Measurements from ENCODE around the gene BTG4.

Gene BTG4

GRCh38 chr11:111537336-111537860, 25.2 kb upstream of the BTG4 start:
- peaks cover 29 to 35% of the 10 kb centered on the region in 2 donors for H3K27me3 ChIP-seq (ENCODE audit: control insufficient read depth in 2 of 2, insufficient read depth in 2 of 2, low read length in 2 of 2)
- no peaks in the 10 kb centered on the region for H3K36me3 ChIP-seq (ENCODE audit: control insufficient read depth in 2 of 2, insufficient read depth in 2 of 2, low read length in 2 of 2)
- no peak overlapping the region for H3K4me3 ChIP-seq (ENCODE audit: low read length in 2 of 2)

GRCh38 chr11:111535281-111535680, 23.1 kb upstream of the BTG4 start:
- H3K27ac ChIP-seq (ENCODE audit: low read depth in 2 of 2, low read length in 2 of 2), result no peak overlapping the region
- no peak overlapping the region for H3K9ac ChIP-seq (ENCODE audit: low read depth in 1 of 2, low read length in 2 of 2)
- H3K4me1 ChIP-seq (ENCODE audit: control insufficient read depth in 2 of 2, insufficient read depth in 2 of 2, low read length in 2 of 2), result no peaks in the 10 kb centered on the region
- H3K27me3 ChIP-seq (ENCODE audit: control insufficient read depth in 2 of 2, insufficient read depth in 2 of 2, low read length in 2 of 2), result peaks cover 13 to 25% of the 10 kb centered on the region in 2 donors
- no peak overlapping the region for H3K4me3 ChIP-seq (ENCODE audit: low read length in 2 of 2)
- no peaks in the 10 kb centered on the region for H3K36me3 ChIP-seq (ENCODE audit: control insufficient read depth in 2 of 2, insufficient read depth in 2 of 2, low read length in 2 of 2)
- no peaks in the 10 kb centered on the region for H3K9me3 ChIP-seq (ENCODE audit: control insufficient read depth in 2 of 2, low read length in 2 of 2)

More at GRCh38 chr11:111537336-111537860, 25.2 kb upstream of the BTG4 start:
- H3K27ac ChIP-seq (ENCODE audit: low read depth in 2 of 2, low read length in 2 of 2), result no peak overlapping the region
- peaks cover 0 to 2% of the 10 kb centered on the region in 2 donors for H3K4me1 ChIP-seq (ENCODE audit: control insufficient read depth in 2 of 2, insufficient read depth in 2 of 2, low read length in 2 of 2)
- no peaks in the 10 kb centered on the region for H3K9me3 ChIP-seq (ENCODE audit: control insufficient read depth in 2 of 2, low read length in 2 of 2)
- H3K9ac ChIP-seq (ENCODE audit: low read depth in 1 of 2, low read length in 2 of 2), result no peak overlapping the region

GRCh38 chr11:111532365-111532709, 20.2 kb upstream of the BTG4 start:
- peaks cover 2 to 8% of the 10 kb centered on the region in 2 donors for H3K27me3 ChIP-seq (ENCODE audit: control insufficient read depth in 2 of 2, insufficient read depth in 2 of 2, low read length in 2 of 2)
- H3K9me3 ChIP-seq (ENCODE audit: control insufficient read depth in 2 of 2, low read length in 2 of 2), result no peaks in the 10 kb centered on the region
- H3K27ac ChIP-seq (ENCODE audit: low read depth in 2 of 2, low read length in 2 of 2), result no peak overlapping the region
- no peak overlapping the region for H3K4me3 ChIP-seq (ENCODE audit: low read length in 2 of 2)
- H3K36me3 ChIP-seq (ENCODE audit: control insufficient read depth in 2 of 2, insufficient read depth in 2 of 2, low read length in 2 of 2), result no peaks in the 10 kb centered on the region
- H3K4me1 ChIP-seq (ENCODE audit: control insufficient read depth in 2 of 2, insufficient read depth in 2 of 2, low read length in 2 of 2), result no peaks in the 10 kb centered on the region
- H3K9ac ChIP-seq (ENCODE audit: low read depth in 1 of 2, low read length in 2 of 2), result no peak overlapping the region

- no peak overlapping the region for H3K9ac ChIP-seq (ENCODE audit: low read depth in 1 of 2, low read length in 2 of 2)
- H3K36me3 ChIP-seq (ENCODE audit: control insufficient read depth in 2 of 2, insufficient read depth in 2 of 2, low read length in 2 of 2), result no peaks in the 10 kb centered on the region
- H3K27ac ChIP-seq (ENCODE audit: low read depth in 2 of 2, low read length in 2 of 2), result no peak overlapping the region
- H3K27me3 ChIP-seq (ENCODE audit: control insufficient read depth in 2 of 2, insufficient read depth in 2 of 2, low read length in 2 of 2), result peaks cover 2 to 8% of the 10 kb centered on the region in 2 donors
- no peaks in the 10 kb centered on the region for H3K4me1 ChIP-seq (ENCODE audit: control insufficient read depth in 2 of 2, insufficient read depth in 2 of 2, low read length in 2 of 2)
- no peak overlapping the region for H3K4me3 ChIP-seq (ENCODE audit: low read length in 2 of 2)
- no peaks in the 10 kb centered on the region for H3K9me3 ChIP-seq (ENCODE audit: control insufficient read depth in 2 of 2, low read length in 2 of 2)
Measured at GRCh38 chr11:111531687-111532364, 19.6 kb upstream of the BTG4 start.

GRCh38 chr11:111531136-111531535, 18.9 kb upstream of the BTG4 start:
- Histone ChIP-seq H3K4me1 (ENCODE audit: control insufficient read depth in 2 of 2, insufficient read depth in 2 of 2, low read length in 2 of 2) (no peaks in the 10 kb centered on the region), H3K27me3 (ENCODE audit: control insufficient read depth in 2 of 2, insufficient read depth in 2 of 2, low read length in 2 of 2) (peaks cover 0 to 8% of the 10 kb centered on the region in 2 donors), H3K9me3 (ENCODE audit: control insufficient read depth in 2 of 2, low read length in 2 of 2) (no peaks in the 10 kb centered on the region), H3K36me3 (ENCODE audit: control insufficient read depth in 2 of 2, insufficient read depth in 2 of 2, low read length in 2 of 2) (no peaks in the 10 kb centered on the region), H3K4me3 (ENCODE audit: low read length in 2 of 2) (no peak overlapping the region), H3K9ac (ENCODE audit: low read depth in 1 of 2, low read length in 2 of 2) (no peak overlapping the region), H3K27ac (ENCODE audit: low read depth in 2 of 2, low read length in 2 of 2) (no peak overlapping the region)

- H3K9me3 ChIP-seq (ENCODE audit: control insufficient read depth in 2 of 2, low read length in 2 of 2), result no peaks in the 10 kb centered on the region
- no peak overlapping the region for H3K9ac ChIP-seq (ENCODE audit: low read depth in 1 of 2, low read length in 2 of 2)
- H3K36me3 ChIP-seq (ENCODE audit: control insufficient read depth in 2 of 2, insufficient read depth in 2 of 2, low read length in 2 of 2), result no peaks in the 10 kb centered on the region
- H3K27ac ChIP-seq (ENCODE audit: low read depth in 2 of 2, low read length in 2 of 2), result no peak overlapping the region
- H3K4me1 ChIP-seq (ENCODE audit: control insufficient read depth in 2 of 2, insufficient read depth in 2 of 2, low read length in 2 of 2), result no peaks in the 10 kb centered on the region
- H3K4me3 ChIP-seq (ENCODE audit: low read length in 2 of 2), result no peak overlapping the region
- H3K27me3 ChIP-seq (ENCODE audit: control insufficient read depth in 2 of 2, insufficient read depth in 2 of 2, low read length in 2 of 2), result peaks cover 0 to 4% of the 10 kb centered on the region in 2 donors
Measured at GRCh38 chr11:111530091-111530490, 17.9 kb upstream of the BTG4 start.

GRCh38 chr11:111528557-111528956, 16.4 kb upstream of the BTG4 start:
- peaks cover 0 to 2% of the 10 kb centered on the region in 2 donors for H3K27me3 ChIP-seq (ENCODE audit: control insufficient read depth in 2 of 2, insufficient read depth in 2 of 2, low read length in 2 of 2)
- H3K9me3 ChIP-seq (ENCODE audit: control insufficient read depth in 2 of 2, low read length in 2 of 2), result no peaks in the 10 kb centered on the region

GRCh38 chr11:111527279-111527678, 15.1 kb upstream of the BTG4 start:
- H3K36me3 ChIP-seq (ENCODE audit: control insufficient read depth in 2 of 2, insufficient read depth in 2 of 2, low read length in 2 of 2), result no peaks in the 10 kb centered on the region
- no peaks in the 10 kb centered on the region for H3K9me3 ChIP-seq (ENCODE audit: control insufficient read depth in 2 of 2, low read length in 2 of 2)
- no peak overlapping the region for H3K27ac ChIP-seq (ENCODE audit: low read depth in 2 of 2, low read length in 2 of 2)
- H3K27me3 ChIP-seq (ENCODE audit: control insufficient read depth in 2 of 2, insufficient read depth in 2 of 2, low read length in 2 of 2), result peaks cover 0 to 2% of the 10 kb centered on the region in 2 donors
- no peak overlapping the region for H3K9ac ChIP-seq (ENCODE audit: low read depth in 1 of 2, low read length in 2 of 2)
- no peak overlapping the region for H3K4me3 ChIP-seq (ENCODE audit: low read length in 2 of 2)
- H3K4me1 ChIP-seq (ENCODE audit: control insufficient read depth in 2 of 2, insufficient read depth in 2 of 2, low read length in 2 of 2), result no peaks in the 10 kb centered on the region

More at GRCh38 chr11:111528557-111528956, 16.4 kb upstream of the BTG4 start:
- Histone ChIP-seq H3K4me3 (ENCODE audit: low read length in 2 of 2) (no peak overlapping the region), H3K27ac (ENCODE audit: low read depth in 2 of 2, low read length in 2 of 2) (no peak overlapping the region), H3K4me1 (ENCODE audit: control insufficient read depth in 2 of 2, insufficient read depth in 2 of 2, low read length in 2 of 2) (no peaks in the 10 kb centered on the region), H3K36me3 (ENCODE audit: control insufficient read depth in 2 of 2, insufficient read depth in 2 of 2, low read length in 2 of 2) (no peaks in the 10 kb centered on the region), H3K9ac (ENCODE audit: low read depth in 1 of 2, low read length in 2 of 2) (no peak overlapping the region)

- H3K9me3 ChIP-seq (ENCODE audit: control insufficient read depth in 2 of 2, low read length in 2 of 2), result no peaks in the 10 kb centered on the region
- H3K36me3 ChIP-seq (ENCODE audit: control insufficient read depth in 2 of 2, insufficient read depth in 2 of 2, low read length in 2 of 2), result no peaks in the 10 kb centered on the region
Measured at GRCh38 chr11:111526501-111526900, 14.3 kb upstream of the BTG4 start.

GRCh38 chr11:111525456-111525855, 13.3 kb upstream of the BTG4 start:
- Histone ChIP-seq H3K27me3 (ENCODE audit: control insufficient read depth in 2 of 2, insufficient read depth in 2 of 2, low read length in 2 of 2) (peaks cover 0 to 5% of the 10 kb centered on the region in 2 donors), H3K9me3 (ENCODE audit: control insufficient read depth in 2 of 2, low read length in 2 of 2) (no peaks in the 10 kb centered on the region), H3K4me1 (ENCODE audit: control insufficient read depth in 2 of 2, insufficient read depth in 2 of 2, low read length in 2 of 2) (no peaks in the 10 kb centered on the region), H3K27ac (ENCODE audit: low read depth in 2 of 2, low read length in 2 of 2) (no peak overlapping the region), H3K36me3 (ENCODE audit: control insufficient read depth in 2 of 2, insufficient read depth in 2 of 2, low read length in 2 of 2) (no peaks in the 10 kb centered on the region), H3K4me3 (ENCODE audit: low read length in 2 of 2) (no peak overlapping the region), H3K9ac (ENCODE audit: low read depth in 1 of 2, low read length in 2 of 2) (no peak overlapping the region)

More at GRCh38 chr11:111526501-111526900, 14.3 kb upstream of the BTG4 start:
- H3K27ac ChIP-seq (ENCODE audit: low read depth in 2 of 2, low read length in 2 of 2), result no peak overlapping the region
- H3K4me3 ChIP-seq (ENCODE audit: low read length in 2 of 2), result no peak overlapping the region
- H3K9ac ChIP-seq (ENCODE audit: low read depth in 1 of 2, low read length in 2 of 2), result no peak overlapping the region
- no peaks in the 10 kb centered on the region for H3K4me1 ChIP-seq (ENCODE audit: control insufficient read depth in 2 of 2, insufficient read depth in 2 of 2, low read length in 2 of 2)
- no peaks in the 10 kb centered on the region for H3K27me3 ChIP-seq (ENCODE audit: control insufficient read depth in 2 of 2, insufficient read depth in 2 of 2, low read length in 2 of 2)
